Endothelial cell of umbilical vein (primary cell): Measurements from ENCODE around the gene AHRR. TPM values are rescaled to one million over a fixed set of nuclear protein-coding genes. Genes with fewer than 3 reads are reported as not detected.

Experiments used
- BruUV-seq: library from RNA; stranded (reverse); fragments of 400-500 nt; replicated peaks from 2 replicates; lab custom pipeline; 2021; lab: Mats Ljungman, UMichigan
- CTCF ChIA-PET: fragments of 300-600, 350-600 bp; sonication (Branson Sonifier 250); formaldehyde crosslinking; loops from one replicate; lab custom pipeline; 2021; ENCODE audit warnings: antibody characterized with exemption, inconsistent platforms; lab: Charles Lee
- POLR2A ChIA-PET: fragments of 300-600, 350-600 bp; sonication (Branson Sonifier 250); formaldehyde crosslinking; loops from one replicate; lab custom pipeline; 2021; ENCODE audit warnings: antibody characterized with exemption, inconsistent platforms; lab: Charles Lee
- DNase-seq: peaks from one replicate; pipeline ENCODE4 v3.0.0-alpha.2; 2011; ENCODE audit warnings: low read depth, low spot score
- FAIRE-seq: peaks from 2 replicates; lab custom pipeline; 2011; peaks lifted over from hg19 to GRCh38; lab: Jason Lieb, UNC
- H2AFZ ChIP-seq: 2 replicates; pipeline ENCODE4 v1.6.0; 2012; ENCODE audit warnings: low read depth, low read length, control low read depth, inconsistent platforms
- H3K27ac ChIP-seq: 2 replicates; pipeline ENCODE4 v1.5.1; 2011; ENCODE audit warnings: low read depth, mild to moderate bottlenecking, control low read depth, low read length, moderate library complexity; ENCODE audit not compliant: insufficient read depth
- H3K27me3 ChIP-seq, 2 experiments: 2 replicates each; pipeline versions ENCODE4 v1.6.0 to v1.6.1; 2011; ENCODE audit warnings: low read length in 2 of 2, mixed read lengths in 1 of 2; ENCODE audit not compliant: control insufficient read depth in 2 of 2, insufficient read depth in 2 of 2
- H3K36me3 ChIP-seq, 2 experiments: 2 replicates in 1 of 2; 3 replicates in 1 of 2; pipeline ENCODE4 v1.5.1; 2011; ENCODE audit warnings: low read length in 2 of 2, mild to moderate bottlenecking in 1 of 2, moderate library complexity in 1 of 2; ENCODE audit not compliant: control insufficient read depth in 2 of 2, insufficient read depth in 2 of 2; ENCODE audit errors: extremely low read depth in 1 of 2
- H3K4me1 ChIP-seq: 3 replicates; pipeline ENCODE4 v1.5.1; 2011; ENCODE audit warnings: mild to moderate bottlenecking, low read length; ENCODE audit not compliant: control insufficient read depth, insufficient read depth; ENCODE audit errors: extremely low read depth
- H3K4me2 ChIP-seq: 2 replicates; pipeline ENCODE4 v1.6.1; 2011; ENCODE audit warnings: low read length, control low read depth, mixed read lengths; ENCODE audit not compliant: insufficient read depth
- H3K4me3 ChIP-seq, 3 experiments: fragments of 200-600 bp in 1 of 3; sonication (generic), shearing (Covaris generic) in 1 of 3; replicated peaks in 1 of 3; 2 replicates each; pipeline ENCODE4 v1.5.1; 2011 to 2016; ENCODE audit warnings: control low read depth in 3 of 3, low read length in 3 of 3, mild to moderate bottlenecking in 2 of 3, inconsistent platforms in 1 of 3, low read depth in 1 of 3, moderate library complexity in 1 of 3; ENCODE audit not compliant: insufficient read depth in 1 of 3
- H3K79me2 ChIP-seq: 2 replicates; pipeline ENCODE4 v1.6.0; 2012; ENCODE audit warnings: low read length, inconsistent platforms; ENCODE audit not compliant: control insufficient read depth, insufficient read depth
- H3K9ac ChIP-seq: replicated peaks from 2 replicates; pipeline ENCODE3; 2011; ENCODE audit warnings: low read length, control low read depth; ENCODE audit not compliant: insufficient read depth; ENCODE audit errors: extremely low read depth
- H3K9me1 ChIP-seq: replicated peaks from 3 replicates; pipeline ENCODE4 v1.6.0; 2011; ENCODE audit warnings: mild to moderate bottlenecking, low read length; ENCODE audit not compliant: control insufficient read depth, insufficient read depth; ENCODE audit errors: extremely low read depth
- H3K9me3 ChIP-seq: replicated peaks from 2 replicates; pipeline ENCODE4 v1.5.1; 2012; ENCODE audit warnings: low read length, inconsistent platforms; ENCODE audit not compliant: control insufficient read depth, insufficient read depth
- H4K20me1 ChIP-seq: replicated peaks from 2 replicates; pipeline ENCODE3; 2011; ENCODE audit warnings: mild to moderate bottlenecking, low read length; ENCODE audit not compliant: control insufficient read depth, insufficient read depth; ENCODE audit errors: extremely low read depth
- EZH2 ChIP-seq: IDR thresholded peaks from 2 replicates; pipeline ENCODE4 v1.6.1; 2012; ENCODE audit warnings: borderline replicate concordance, low read depth, mild to moderate bottlenecking, moderate library complexity, low read length, inconsistent platforms; ENCODE audit not compliant: severe bottlenecking
- FOS ChIP-seq: IDR thresholded peaks from 2 replicates; pipeline ENCODE4 v1.6.1; 2011; ENCODE audit warnings: mild to moderate bottlenecking, low read length, moderate library complexity, borderline replicate concordance; ENCODE audit not compliant: insufficient read depth
- GATA2 ChIP-seq: IDR thresholded peaks from 2 replicates; pipeline ENCODE4 v1.7.0; 2011; ENCODE audit warnings: low read depth, mild to moderate bottlenecking, moderate library complexity, mixed read lengths, low read length; ENCODE audit not compliant: insufficient read length, insufficient read depth
- JUN ChIP-seq: IDR thresholded peaks from 2 replicates; pipeline ENCODE4 v1.6.1; 2011; ENCODE audit warnings: borderline replicate concordance, low read depth; ENCODE audit not compliant: insufficient read length, insufficient read depth
- MYC ChIP-seq: IDR thresholded peaks from one replicate; pipeline ENCODE4 v1.6.1; 2011; ENCODE audit warnings: mild to moderate bottlenecking, low read depth, low read length
- POLR2A ChIP-seq: IDR thresholded peaks from 2 replicates; pipeline ENCODE4 v1.6.1; 2012; ENCODE audit warnings: low read depth, mild to moderate bottlenecking, control low read depth, low read length
- POLR2AphosphoS5 ChIP-seq: IDR thresholded peaks from 2 replicates; pipeline ENCODE4 v1.6.1; 2012; ENCODE audit warnings: low read depth, mild to moderate bottlenecking, control low read depth, low read length, moderate library complexity; ENCODE audit not compliant: insufficient read depth
- dilution Hi-C: fragments of 300-500 bp; cut with MboI; formaldehyde crosslinking; loops from one replicate; pipeline ENCODE4 v1.15.0; 2019; ENCODE audit warnings: low sequenced_read_pairs; ENCODE audit not compliant: extremely low pct_ligation_motif_present
- intact Hi-C: fragments of 100-400 bp; cut with micrococcal nuclease; formaldehyde crosslinking; loops from one replicate; pipeline ENCODE4 v1.10.0; 2022
- polyA plus RNA-seq, 4 experiments: library from polyadenylated mRNA; depleted of rRNA in 3 of 4; stranded (reverse) in 3 of 4; unstranded in 1 of 4; fragments of >200 nt; gene quantifications; 2 replicates each; pipeline versions ENCODE4 v1.2.1 to v1.2.3, GENCODE V29; 2011 to 2012; ENCODE audit warnings: missing spikeins in 1 of 4
- total RNA-seq: library from RNA; stranded (reverse); gene quantifications from 2 replicates; pipeline ENCODE4 v1.2.3, GENCODE V29; 2021
- TF ChIP-seq, protein P1 (sequence below): IDR thresholded peaks from 2 replicates; pipeline ENCODE4 v1.6.1; 2011; ENCODE audit not compliant: insufficient read depth, insufficient read length
- TF ChIP-seq, protein P2 (sequence below), 2 donors: IDR thresholded peaks; 1 replicate in 1 of 2; 2 replicates in 1 of 2; pipeline ENCODE4 v1.5.1; 2011; ENCODE audit warnings: low read length in 2 of 2, mild to moderate bottlenecking in 2 of 2, moderate library complexity in 2 of 2, control low read depth in 1 of 2, inconsistent platforms in 1 of 2, low read depth in 1 of 2; ENCODE audit not compliant: insufficient read depth in 1 of 2; ENCODE audit errors: extremely low read depth in 1 of 2

The AHRR gene
- total and polyA plus RNA-seq, 2 donors (not counting 3 experiments of a cell fraction or from before 2014, with no cell fraction given), result 3.1 to 7.3 TPM

DNA sequence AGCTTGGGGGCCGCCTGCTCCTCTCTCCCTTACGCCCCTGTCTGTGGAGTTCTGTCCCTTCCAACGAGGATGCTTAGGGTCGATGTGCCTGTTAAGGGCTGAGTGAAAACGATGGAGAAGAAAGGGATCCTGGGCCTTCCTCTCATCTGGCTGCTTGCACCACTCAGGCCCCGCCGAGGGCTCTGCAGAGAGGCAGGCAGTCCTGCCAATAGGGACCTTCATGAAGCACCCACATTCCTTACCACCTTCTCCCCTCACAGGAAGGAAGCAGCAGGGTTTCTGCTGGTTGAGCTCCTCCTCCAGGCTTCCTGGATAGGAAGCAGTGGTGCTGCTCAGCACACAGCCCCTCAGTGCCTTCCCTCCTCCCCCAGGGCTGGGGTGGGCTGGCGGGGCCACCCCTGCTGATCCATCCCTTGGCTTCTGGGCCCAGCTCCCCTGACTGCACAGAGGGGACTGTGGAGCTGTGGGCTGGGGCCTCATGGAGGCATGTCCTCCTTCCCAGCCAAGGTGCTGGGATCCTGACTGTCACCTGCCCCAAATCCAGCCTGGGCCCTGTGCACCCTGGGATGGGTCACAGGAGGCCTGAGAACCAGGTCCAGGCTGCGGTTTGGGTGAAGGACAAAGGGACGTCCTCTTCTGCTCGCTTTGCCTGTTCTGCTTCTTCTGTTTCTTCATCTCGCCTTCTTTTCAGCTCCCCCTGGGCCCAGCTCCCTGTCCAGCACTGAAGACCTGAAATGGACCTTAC lies 50.5 kb downstream of the AHRR start:
- no TSS peak for BruUV-seq
- Histone ChIP-seq H3K9me1 (no peaks in the 10 kb centered on the region), H2AFZ (no peak overlapping the region), H3K79me2 (no peaks in the 10 kb centered on the region), H3K4me1 (peaks cover 25% of the 10 kb centered on the region), H4K20me1 (no peaks in the 10 kb centered on the region), H3K9ac (peak overlapping the region; percentile 3), H3K36me3 (no peaks in the 10 kb centered on the region), H3K4me2 (no peak overlapping the region), H3K27ac (peak overlapping the region; percentile 78), H3K27me3 (no peaks in the 10 kb centered on the region), H3K9me3 (no peaks in the 10 kb centered on the region), H3K4me3 (no peak overlapping the region)
- POLR2A ChIA-PET, result no interaction called here
- intact Hi-C loops, result loop anchor here (2.0 kb wide), 1 partner anchor 23 kb away; no protein-coding TSS in a partner anchor
- FAIRE-seq (peak; percentile 70), DNase-seq (no peak)
- dilution Hi-C loops, result no loop called here
- CTCF ChIA-PET, result interaction anchor here (0.9 to 1.6 kb wide), 5 partner anchors 10 to 75 kb away, joined by 3 to 6 read pairs (median 4); no protein-coding TSS in a partner anchor
- no peak for TF ChIP-seq GATA2
- TF ChIP-seq, protein P1, sequence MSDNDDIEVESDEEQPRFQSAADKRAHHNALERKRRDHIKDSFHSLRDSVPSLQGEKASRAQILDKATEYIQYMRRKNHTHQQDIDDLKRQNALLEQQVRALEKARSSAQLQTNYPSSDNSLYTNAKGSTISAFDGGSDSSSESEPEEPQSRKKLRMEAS, result no peak
- no peak for TF ChIP-seq MYC
- TF ChIP-seq, protein P2, sequence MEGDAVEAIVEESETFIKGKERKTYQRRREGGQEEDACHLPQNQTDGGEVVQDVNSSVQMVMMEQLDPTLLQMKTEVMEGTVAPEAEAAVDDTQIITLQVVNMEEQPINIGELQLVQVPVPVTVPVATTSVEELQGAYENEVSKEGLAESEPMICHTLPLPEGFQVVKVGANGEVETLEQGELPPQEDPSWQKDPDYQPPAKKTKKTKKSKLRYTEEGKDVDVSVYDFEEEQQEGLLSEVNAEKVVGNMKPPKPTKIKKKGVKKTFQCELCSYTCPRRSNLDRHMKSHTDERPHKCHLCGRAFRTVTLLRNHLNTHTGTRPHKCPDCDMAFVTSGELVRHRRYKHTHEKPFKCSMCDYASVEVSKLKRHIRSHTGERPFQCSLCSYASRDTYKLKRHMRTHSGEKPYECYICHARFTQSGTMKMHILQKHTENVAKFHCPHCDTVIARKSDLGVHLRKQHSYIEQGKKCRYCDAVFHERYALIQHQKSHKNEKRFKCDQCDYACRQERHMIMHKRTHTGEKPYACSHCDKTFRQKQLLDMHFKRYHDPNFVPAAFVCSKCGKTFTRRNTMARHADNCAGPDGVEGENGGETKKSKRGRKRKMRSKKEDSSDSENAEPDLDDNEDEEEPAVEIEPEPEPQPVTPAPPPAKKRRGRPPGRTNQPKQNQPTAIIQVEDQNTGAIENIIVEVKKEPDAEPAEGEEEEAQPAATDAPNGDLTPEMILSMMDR (IDR thresholded peaks at IDR 0.05; ENCODE audit: extremely low read depth in 1 of 2, insufficient read depth in 1 of 2, low read depth in 1 of 2, low read length in 2 of 2), result no peak
- no peak for TF ChIP-seq POLR2AphosphoS5
- TF ChIP-seq EZH2, result no peak
- no peak for TF ChIP-seq POLR2A
- TF ChIP-seq JUN, result no peak
- TF ChIP-seq FOS, result no peak
